Left cardiac atrium (tissue), 4 donors: ENCODE results near the gene GBF1. TPM values are rescaled to one million over a fixed set of nuclear protein-coding genes. Genes with fewer than 3 reads are reported as not detected.

Experiments used
- ATAC-seq, 2 donors: fragments of 200-7000 bp; cut with Tn5 transposase; one replicate each; pipeline ENCODE4 v1.9.1; 2020; ENCODE audit warnings: mild to moderate bottlenecking in 2 of 2, moderate library complexity in 2 of 2
- DNase-seq: peaks from one replicate; pipeline ENCODE4 v3.0.0-alpha.2; 2020
- intact Hi-C, 2 donors: fragments of 100-400 bp; cut with DNase I; formaldehyde crosslinking; loops; one replicate each; pipeline versions ENCODE4 v1.14.1 to v1.15.1; 2022 to 2023
- total RNA-seq, 2 donors: library from RNA; stranded (reverse); fragmentation: NEBNext Ultra II Directional; extraction: Animal tissue kit (Norgen Biotek cat#: 25700); gene quantifications; one replicate each; pipeline ENCODE4 v1.2.1, GENCODE V29; 2021
- donor health status: DM: no; HTN: yes; CAD: no.
- donor health status: DM: no; HTN: yes; CAD: no; lungs with severe emphysema.
- donor health status: DM: yes; HTN: yes; CAD: no.
- donor health status: Dilated cardiomyopathy.

GBF1 gene
- total RNA-seq, 2 donors from 2014 or later = 27.6 to 32.4 TPM

GRCh38 chr10:102409604-102410428 lies 164.5 kb downstream of the GBF1 start:
- ATAC-seq (peak; percentile 4 to 11), DNase-seq (no peak)
- intact Hi-C loops = no loop called here

GRCh38 chr10:102410429-102411073 lies 165.2 kb downstream of the GBF1 start:
- DNase-seq = no peak
- ATAC-seq = peak; percentile 27 to 31
- intact Hi-C loops = no loop called here

- intact Hi-C loops = no loop called here
- ATAC-seq = no peak
Measured at GRCh38 chr10:102411341-102412255, 166.3 kb downstream of the GBF1 start.

GRCh38 chr10:102412293-102412692 lies 167.0 kb downstream of the GBF1 start:
- intact Hi-C loops = no loop called here
- ATAC-seq (no peak), DNase-seq (no peak)

More at GRCh38 chr10:102411341-102412255, 166.3 kb downstream of the GBF1 start:
- DNase-seq = no peak

GRCh38 chr10:102413053-102413705 lies 167.8 kb downstream of the GBF1 start:
- intact Hi-C loops = no loop called here
- ATAC-seq (no peak), DNase-seq (no peak)

GRCh38 chr10:102413806-102414561 lies 168.7 kb downstream of the GBF1 start:
- DNase-seq (no peak), ATAC-seq (no peak)
- intact Hi-C loops = no loop called here

GRCh38 chr10:102414749-102415148 lies 169.4 kb downstream of the GBF1 start:
- peak; percentile 11 for DNase-seq
- intact Hi-C loops = no loop called here
- no peak for ATAC-seq

- intact Hi-C loops = no loop called here
- ATAC-seq (no peak), DNase-seq (no peak)
Measured at GRCh38 chr10:102416283-102416682, 171.0 kb downstream of the GBF1 start.

GRCh38 chr10:102416695-102417094 lies 171.4 kb downstream of the GBF1 start:
- DNase-seq (no peak), ATAC-seq (no peak)
- intact Hi-C loops = no loop called here

GRCh38 chr10:102418622-102419268 lies 173.4 kb downstream of the GBF1 start, which contains the start of gene PSD:
Gene PSD (minus strand): TSS chr10:102418785. CDS start chr10:102417038, 1,747 bp downstream.
- intact Hi-C loops = no loop called here
- ATAC-seq = no peak

GRCh38 chr10:102419269-102420180 lies 174.2 kb downstream of the GBF1 start:
- peak; percentile 7 to 8 for ATAC-seq
- peak; percentile 58 for DNase-seq
- intact Hi-C loops = no loop called here

More at GRCh38 chr10:102418622-102419268, 173.4 kb downstream of the GBF1 start, which contains the start of gene PSD:
- DNase-seq = no peak

GRCh38 chr10:102420181-102420713 lies 174.9 kb downstream of the GBF1 start:
- intact Hi-C loops = no loop called here
- DNase-seq = no peak
- no peak for ATAC-seq

- ATAC-seq (peak; percentile 88), DNase-seq (peak; percentile 98)
- intact Hi-C loops = no loop called here
Measured at GRCh38 chr10:102420714-102421506, 175.6 kb downstream of the GBF1 start, which contains the start of gene FBXL15. Gene FBXL15 (plus strand): TSS chr10:102420836. CDS start chr10:102421130, 294 bp downstream.

- DNase-seq (no peak), ATAC-seq (no peak)
- intact Hi-C loops = no loop called here
Measured at GRCh38 chr10:102421507-102421756, 176.1 kb downstream of the GBF1 start.

- intact Hi-C loops = no loop called here
- ATAC-seq (peak; percentile 22 to 29), DNase-seq (no peak)
Measured at GRCh38 chr10:102421757-102422512, 176.6 kb downstream of the GBF1 start.
